Left ventricle myocardium inferior (tissue), 1 donor: Measurements from ENCODE around the gene CFAP97. TPM values are rescaled to one million over a fixed set of nuclear protein-coding genes. Genes with fewer than 3 reads are reported as not detected.
"Not testable (repeated sequence)": the region's sequence is repeated elsewhere in the genome, so short reads cannot be mapped to it uniquely, and the experiment has no call there.

Experiments
- DNase-seq: peaks from one replicate; pipeline ENCODE4 v3.0.0-alpha.2; 2020
- H3K27ac ChIP-seq: fragments of 200-600 bp; replicated peaks from 2 replicates; pipeline ENCODE4 v1.8.0; 2021
- H3K27me3 ChIP-seq: fragments of 200-600 bp; 2 replicates; pipeline ENCODE4 v1.8.0; 2021; ENCODE audit warnings: low read depth
- H3K36me3 ChIP-seq: fragments of 200-600 bp; 2 replicates; pipeline ENCODE4 v1.8.0; 2021
- H3K4me1 ChIP-seq: fragments of 200-600 bp; 2 replicates; pipeline ENCODE4 v1.8.0; 2021
- H3K4me3 ChIP-seq: fragments of 200-600 bp; 2 replicates; pipeline ENCODE4 v1.8.0; 2021; ENCODE audit warnings: mild to moderate bottlenecking, moderate library complexity
- H3K9me3 ChIP-seq: fragments of 200-600 bp; replicated peaks from 2 replicates; pipeline ENCODE4 v1.8.0; 2021
- intact Hi-C: fragments of 100-400 bp; cut with micrococcal nuclease; formaldehyde crosslinking; loops from one replicate; pipeline ENCODE4 v1.11.0; 2022
- total RNA-seq: library from RNA; stranded (reverse); fragmentation: NEBNext Ultra II Directional; extraction: Animal tissue kit (Norgen Biotek cat#: 25700); gene quantifications from one replicate; pipeline ENCODE4 v1.2.1, GENCODE V29; 2021
- TF ChIP-seq, protein P1 (sequence below): fragments of 200-600 bp; IDR thresholded peaks from 2 replicates; pipeline ENCODE4 v1.8.0; 2021; ENCODE audit warnings: antibody characterized with exemption, mild to moderate bottlenecking, borderline replicate concordance
- donor health status: DM: no; HTN: yes; CAD: no; lungs with severe emphysema.

Gene CFAP97
- total RNA-seq, 1 donor from 2014 or later, result 11.7 TPM

DNA sequence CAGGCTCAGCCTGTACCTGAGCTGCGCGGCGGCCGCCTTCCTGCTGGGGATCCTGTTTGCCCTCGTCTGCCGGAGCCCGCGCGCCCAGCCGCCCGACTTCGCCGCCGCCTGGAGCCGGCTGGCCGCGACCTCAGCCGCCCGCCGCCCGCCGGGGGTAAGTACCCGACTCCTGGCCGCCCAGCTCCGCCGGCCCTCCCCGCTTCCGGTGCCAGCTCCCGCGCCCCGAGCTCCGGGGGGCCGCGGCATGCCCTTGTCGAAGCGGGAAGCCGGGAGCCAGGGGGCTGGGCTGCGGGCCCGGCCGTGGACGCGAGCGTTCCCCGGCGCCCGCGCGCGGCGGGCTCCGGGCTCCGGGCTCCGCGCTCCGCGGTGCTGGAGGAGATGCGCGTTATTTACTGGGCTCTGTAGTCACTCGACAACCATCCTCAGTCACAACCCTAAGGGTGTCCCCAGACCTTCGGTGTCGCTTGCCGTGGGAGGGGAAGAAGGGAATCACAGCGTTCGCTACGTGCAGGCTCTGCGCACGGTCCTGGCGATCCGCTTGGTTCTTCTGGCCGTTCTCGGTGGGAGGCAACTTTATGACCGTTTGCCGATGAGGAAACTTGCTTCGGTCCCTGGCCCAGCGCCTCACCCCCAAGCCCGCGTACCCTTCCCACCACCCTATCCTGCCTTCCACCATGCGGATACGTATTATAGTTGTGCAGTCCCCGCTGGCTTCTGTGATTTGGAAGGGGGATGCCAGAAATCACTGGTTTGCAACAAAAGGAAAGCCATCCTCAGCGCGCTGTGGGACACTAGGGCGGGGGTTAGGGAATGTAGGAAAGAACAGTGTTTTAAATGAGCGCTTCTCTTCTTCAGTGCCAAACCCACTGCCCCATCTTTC lies 6.5 kb upstream of the CFAP97 start:
- Histone ChIP-seq H3K27ac (peak overlapping the region; percentile 90), H3K4me1 (peaks cover 34% of the 10 kb centered on the region), H3K36me3 (no peaks in the 10 kb centered on the region), H3K27me3 (no peaks in the 10 kb centered on the region), H3K9me3 (no peaks in the 10 kb centered on the region), H3K4me3 (peak overlapping the region; percentile 81)
- TF ChIP-seq, protein P1, sequence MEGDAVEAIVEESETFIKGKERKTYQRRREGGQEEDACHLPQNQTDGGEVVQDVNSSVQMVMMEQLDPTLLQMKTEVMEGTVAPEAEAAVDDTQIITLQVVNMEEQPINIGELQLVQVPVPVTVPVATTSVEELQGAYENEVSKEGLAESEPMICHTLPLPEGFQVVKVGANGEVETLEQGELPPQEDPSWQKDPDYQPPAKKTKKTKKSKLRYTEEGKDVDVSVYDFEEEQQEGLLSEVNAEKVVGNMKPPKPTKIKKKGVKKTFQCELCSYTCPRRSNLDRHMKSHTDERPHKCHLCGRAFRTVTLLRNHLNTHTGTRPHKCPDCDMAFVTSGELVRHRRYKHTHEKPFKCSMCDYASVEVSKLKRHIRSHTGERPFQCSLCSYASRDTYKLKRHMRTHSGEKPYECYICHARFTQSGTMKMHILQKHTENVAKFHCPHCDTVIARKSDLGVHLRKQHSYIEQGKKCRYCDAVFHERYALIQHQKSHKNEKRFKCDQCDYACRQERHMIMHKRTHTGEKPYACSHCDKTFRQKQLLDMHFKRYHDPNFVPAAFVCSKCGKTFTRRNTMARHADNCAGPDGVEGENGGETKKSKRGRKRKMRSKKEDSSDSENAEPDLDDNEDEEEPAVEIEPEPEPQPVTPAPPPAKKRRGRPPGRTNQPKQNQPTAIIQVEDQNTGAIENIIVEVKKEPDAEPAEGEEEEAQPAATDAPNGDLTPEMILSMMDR, result no peak
- intact Hi-C loops, result no loop called here
- peak; percentile 38 for DNase-seq

DNA sequence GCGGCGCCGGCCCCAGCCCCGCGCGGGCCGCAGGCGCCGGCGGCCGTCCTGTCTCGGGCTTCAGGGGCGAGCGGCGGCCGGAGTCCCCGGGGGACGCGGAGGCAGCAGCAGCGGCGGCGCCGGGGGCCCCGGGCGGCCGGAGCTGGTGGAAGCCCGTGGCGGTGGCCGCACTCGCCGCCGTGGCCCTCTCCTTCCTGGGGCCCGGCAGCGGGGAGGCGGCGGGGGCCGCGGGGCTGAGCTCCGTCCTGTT lies 6.0 kb upstream of the CFAP97 start:
- H3K9me3 ChIP-seq, DNase-seq: not testable (repeated sequence)
- H3K27ac ChIP-seq, result peak overlapping the region; percentile 90

DNA sequence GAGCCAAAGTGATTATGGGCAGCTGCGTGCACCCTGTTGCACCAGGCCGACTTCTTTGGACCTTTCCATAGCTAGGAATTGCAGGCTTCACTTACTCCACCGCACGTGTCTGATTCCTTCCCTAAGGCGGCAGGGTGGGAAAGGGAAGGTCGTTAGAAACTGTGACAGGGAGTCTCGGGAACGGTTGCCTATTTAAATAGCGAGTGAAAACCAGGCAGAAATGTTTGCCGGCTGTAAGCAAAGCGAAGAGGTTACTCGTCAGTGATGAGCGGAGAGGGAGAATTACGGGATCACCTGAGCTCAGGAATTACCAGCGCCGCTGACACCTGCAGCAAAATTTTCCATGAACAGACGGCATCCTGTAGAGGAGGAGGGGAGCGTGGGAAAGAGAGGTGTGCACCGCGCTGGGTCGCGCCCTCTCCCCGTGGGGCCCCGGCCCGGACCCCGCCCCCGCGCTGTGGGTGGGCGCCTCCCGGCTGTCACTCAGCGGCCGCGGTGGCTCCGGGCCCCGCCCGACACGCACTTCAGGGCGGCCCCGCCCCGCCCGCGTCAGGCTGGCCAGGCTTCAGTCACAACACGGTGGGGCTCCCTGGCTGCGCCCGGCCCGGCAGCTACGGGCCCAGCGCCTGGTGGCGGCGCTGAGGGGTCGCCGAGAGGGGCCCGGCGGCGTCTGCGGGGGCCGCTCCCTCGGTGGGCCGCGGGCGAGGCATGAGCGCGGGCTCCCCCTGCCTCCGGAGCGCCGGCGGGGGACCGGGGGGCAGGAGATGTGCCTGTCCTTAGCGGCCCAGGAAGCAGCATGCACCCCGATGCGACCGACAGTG lies 5.4 kb upstream of the CFAP97 start, which contains the start of gene SNX25:
Gene SNX25 (plus strand): TSS at position 568 of the 821 bp plus-strand sequence. CDS start 229 bp downstream, at position 797.
- Histone ChIP-seq H3K36me3 (no peaks in the 10 kb centered on the region), H3K27ac (peak within 1 kb of the TSS; percentile 90), H3K27me3 (no peaks in the 10 kb centered on the region), H3K4me3 (peak within 1 kb of the TSS; percentile 81), H3K9me3 (no peaks in the 10 kb centered on the region), H3K4me1 (peaks cover 42% of the 10 kb centered on the region)
- TF ChIP-seq, protein P1, result peak; percentile 48
- intact Hi-C loops, result no loop called here
- DNase-seq, result peak; percentile 90

More for the DNA sequence above, 6.0 kb upstream of the CFAP97 start:
- H3K27me3 ChIP-seq, H3K36me3 ChIP-seq, intact Hi-C loops: not testable (repeated sequence)
- H3K4me1 ChIP-seq, result peaks cover 36% of the 10 kb centered on the region
- peak overlapping the region; percentile 81 for H3K4me3 ChIP-seq

DNA sequence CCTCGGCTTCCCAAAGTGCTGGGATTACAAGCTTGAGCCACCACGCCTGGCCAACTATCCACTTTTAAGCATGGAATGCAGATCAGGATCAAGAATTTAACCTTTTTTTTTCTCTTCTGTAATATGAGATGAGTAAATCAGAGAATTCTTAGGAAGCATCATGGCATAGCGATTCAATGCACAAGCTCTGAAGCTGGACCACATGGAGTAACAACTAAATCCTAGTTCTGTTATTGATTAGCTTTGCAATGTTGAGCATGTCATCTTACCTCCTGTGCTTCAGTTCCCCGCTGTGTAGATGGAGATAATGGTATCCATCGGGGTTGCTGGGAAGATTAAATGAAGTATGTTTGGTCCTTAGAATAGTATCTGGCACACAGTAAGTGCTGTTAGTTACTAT lies 3.7 kb upstream of the CFAP97 start:
- no peaks in the 10 kb centered on the region for H3K9me3 ChIP-seq
- TF ChIP-seq, protein P1, result no peak

DNA sequence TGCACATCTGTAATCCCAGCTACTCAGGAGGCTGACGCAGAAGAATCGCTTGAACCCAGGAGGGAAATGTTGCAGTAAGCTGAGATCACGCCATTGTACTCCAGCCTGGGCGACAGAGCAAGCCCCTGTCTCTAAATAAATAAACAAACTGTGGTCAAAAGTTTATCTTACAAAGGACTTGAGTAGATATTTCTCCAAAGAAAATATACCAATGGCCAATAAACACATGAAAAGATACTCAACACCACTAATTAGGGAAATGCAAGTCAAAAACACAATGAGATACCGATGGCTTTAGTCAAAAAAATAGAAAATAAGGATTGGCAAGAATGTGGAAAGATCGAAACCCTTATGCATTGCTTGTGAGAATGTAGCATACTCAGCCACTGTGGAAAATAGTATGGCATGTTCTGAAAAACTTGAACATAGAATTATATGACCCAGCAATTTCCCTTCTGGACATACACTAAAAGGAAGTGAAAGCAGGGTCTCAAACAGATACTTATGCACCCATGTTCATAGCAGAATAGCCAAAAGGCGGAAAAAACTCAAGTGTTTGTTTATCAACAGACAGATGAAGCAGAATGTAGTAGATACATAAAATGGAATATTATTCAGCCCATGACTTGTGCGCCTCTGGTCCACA lies 2.0 kb upstream of the CFAP97 start:
- Histone ChIP-seq H3K27me3 (no peaks in the 10 kb centered on the region), H3K36me3 (no peaks in the 10 kb centered on the region), H3K4me3 (no peak overlapping the region), H3K4me1 (peaks cover 49% of the 10 kb centered on the region), H3K27ac (no peak overlapping the region), H3K9me3 (no peaks in the 10 kb centered on the region)
- DNase-seq, result no peak
- intact Hi-C loops, result no loop called here
- TF ChIP-seq, protein P1, result no peak

More for the DNA sequence above, 3.7 kb upstream of the CFAP97 start:
- no peak for DNase-seq
- H3K4me1 ChIP-seq, result peaks cover 55% of the 10 kb centered on the region
- intact Hi-C loops, result no loop called here
- no peaks in the 10 kb centered on the region for H3K36me3 ChIP-seq
- H3K27me3 ChIP-seq, result no peaks in the 10 kb centered on the region
- H3K4me3 ChIP-seq, result no peak overlapping the region
- H3K27ac ChIP-seq, result no peak overlapping the region

DNA sequence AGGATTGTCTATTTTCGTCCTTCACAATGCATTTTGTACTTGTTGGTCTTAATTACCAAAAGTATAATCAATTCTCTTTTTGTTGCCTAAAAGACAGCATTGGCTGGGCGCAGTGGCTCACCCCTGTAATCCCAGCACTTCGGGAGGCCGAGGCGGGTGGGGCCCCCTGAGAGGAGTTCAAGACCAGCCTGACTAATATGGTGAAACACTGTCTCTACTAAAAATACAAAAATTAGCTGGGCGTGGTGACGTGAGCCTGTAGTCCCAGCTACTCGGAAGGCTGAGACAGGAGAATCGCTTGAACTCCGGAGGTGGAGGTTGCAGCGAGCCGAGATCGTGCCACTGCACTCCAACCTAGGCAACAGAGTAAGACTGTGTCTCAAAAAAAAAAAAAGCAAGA lies 1.3 kb upstream of the CFAP97 start:
- H3K4me3 ChIP-seq, H3K9me3 ChIP-seq, DNase-seq, intact Hi-C loops, H3K36me3 ChIP-seq, H3K27me3 ChIP-seq, H3K27ac ChIP-seq: not testable (repeated sequence)
- peaks cover 41% of the 10 kb centered on the region for H3K4me1 ChIP-seq
